Thoracic aorta (tissue), 2 donors: ENCODE measurements around the gene ESPN. TPM values are rescaled to one million over a fixed set of nuclear protein-coding genes. Genes with fewer than 3 reads are reported as not detected.

Experiments
- ATAC-seq: fragments of 150-250 bp; one replicate; pipeline ENCODE4 v1.8.0; 2017; ENCODE audit warnings: low read depth; ENCODE audit not compliant: insufficient number of reproducible peaks, low FRiP score
- DNase-seq: peaks from one replicate; pipeline ENCODE4 v3.0.0-alpha.2; 2020; ENCODE audit warnings: low spot score
- H3K27ac ChIP-seq, 2 donors: fragments of 200-600 bp; sonication (generic); 1 replicate in 1 of 2; 2 replicates in 1 of 2; pipeline ENCODE4 v1.5.1; 2016; ENCODE audit warnings: mild to moderate bottlenecking in 2 of 2, moderate library complexity in 2 of 2
- H3K27me3 ChIP-seq: fragments of 200-600 bp; sonication (generic); replicated peaks from 2 replicates; pipeline ENCODE4 v1.6.0; 2016; ENCODE audit warnings: mild to moderate bottlenecking; ENCODE audit not compliant: insufficient read depth
- H3K36me3 ChIP-seq: fragments of 200-600 bp; sonication (generic); one replicate; pipeline ENCODE4 v1.5.1; 2016
- H3K4me1 ChIP-seq, 2 donors: fragments of 200-600 bp; sonication (generic); 1 replicate in 1 of 2; 2 replicates in 1 of 2; pipeline versions ENCODE4 v1.5.1 to v1.6.0; 2016; ENCODE audit warnings: low read depth in 2 of 2, mild to moderate bottlenecking in 1 of 2; ENCODE audit not compliant: control insufficient read depth in 1 of 2
- H3K4me3 ChIP-seq: fragments of 200-600 bp; sonication (generic); 2 replicates; pipeline ENCODE4 v1.5.1; 2016; ENCODE audit warnings: mild to moderate bottlenecking
- H3K9me3 ChIP-seq: fragments of 200-600 bp; sonication (generic); 2 replicates; pipeline ENCODE4 v1.5.1; 2016
- CTCF ChIP-seq: fragments of 200-600 bp; sonication (generic); IDR thresholded peaks from one replicate; pipeline ENCODE4 v1.5.1; 2019; ENCODE audit warnings: antibody characterized with exemption
- total RNA-seq, 2 donors: library from RNA; depleted of rRNA; stranded (reverse); fragments of >200 nt; gene quantifications; one replicate each; pipeline versions ENCODE4 v1.1.0 to v1.2.3, GENCODE V29; 2016

The ESPN gene
- total RNA-seq, 2 donors from 2014 or later, result not detected

DNA sequence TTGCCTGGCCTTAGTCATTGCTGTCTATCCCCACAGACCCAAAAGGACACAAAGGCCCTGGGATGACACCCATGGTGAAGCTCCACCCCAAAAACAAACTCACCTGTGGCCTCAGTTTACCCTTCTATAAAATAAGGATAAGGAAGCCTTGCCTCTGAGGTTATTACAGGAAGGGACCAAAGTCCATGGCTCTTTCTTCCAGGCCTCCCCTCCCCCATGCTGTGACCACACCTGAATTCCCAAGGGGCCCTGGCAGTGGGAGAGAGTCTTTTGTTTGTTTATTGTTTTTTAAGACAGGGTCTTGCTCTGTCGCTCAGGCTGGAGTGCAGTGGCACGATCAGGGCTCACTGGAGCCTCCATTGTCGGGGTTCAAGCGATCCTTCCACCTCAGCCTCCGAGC is 51.9 kb downstream of the ESPN start:
- no peak overlapping the region for H3K4me3 ChIP-seq
- ATAC-seq (no peak), DNase-seq (no peak)
- H3K27me3 ChIP-seq, result no peaks in the 10 kb centered on the region
- no peak overlapping the region for H3K27ac ChIP-seq
- no peaks in the 10 kb centered on the region for H3K4me1 ChIP-seq
- peaks cover 11% of the 10 kb centered on the region for H3K36me3 ChIP-seq
- no peak for TF ChIP-seq CTCF
- no peaks in the 10 kb centered on the region for H3K9me3 ChIP-seq

DNA sequence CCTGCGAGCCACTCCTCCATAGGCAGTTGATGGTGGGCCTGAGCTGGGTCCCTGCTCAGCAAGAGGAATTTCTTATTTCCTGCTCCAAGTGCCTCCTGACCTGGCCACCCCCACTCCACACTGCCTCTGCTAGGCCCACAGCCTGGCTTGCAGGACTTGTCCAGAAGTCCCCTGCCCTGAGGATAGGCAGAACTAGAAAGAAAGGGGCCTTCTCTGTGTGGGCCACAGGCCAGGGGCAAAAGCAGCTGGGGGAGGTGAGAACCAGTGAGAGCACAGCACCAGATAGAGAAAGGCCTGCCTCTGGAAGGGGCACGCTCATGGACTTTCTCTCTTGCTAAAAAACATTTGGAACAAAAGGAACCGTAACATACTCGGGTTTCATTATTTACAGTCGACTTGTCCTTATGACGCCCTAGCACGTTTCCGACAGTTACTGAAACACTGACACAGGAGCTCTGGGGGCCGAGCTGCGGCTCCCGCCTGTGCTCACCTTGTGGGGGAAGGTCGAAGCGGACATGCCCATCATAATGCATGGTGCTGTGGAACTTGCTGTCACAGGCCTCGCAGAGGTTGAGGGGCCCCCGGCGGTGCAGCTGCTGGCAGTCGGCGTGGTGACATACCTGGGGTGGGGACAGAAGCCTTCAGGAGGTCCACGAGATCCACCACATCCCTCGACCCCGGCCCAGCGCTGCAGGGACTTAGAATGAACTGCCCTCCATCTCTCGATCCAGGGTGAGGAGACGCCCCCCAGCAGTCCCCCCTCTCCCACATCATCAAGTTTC is 52.7 kb downstream of the ESPN start:
- peaks cover 8% of the 10 kb centered on the region for H3K36me3 ChIP-seq
- H3K4me1 ChIP-seq, result no peaks in the 10 kb centered on the region
- H3K27ac ChIP-seq, result no peak overlapping the region
- no peak for DNase-seq
- H3K9me3 ChIP-seq, result no peaks in the 10 kb centered on the region
- no peaks in the 10 kb centered on the region for H3K27me3 ChIP-seq
- H3K4me3 ChIP-seq, result no peak overlapping the region
- no peak for TF ChIP-seq CTCF
- ATAC-seq, result no peak

GRCh38 chr1:6481820-6482219 is 57.2 kb downstream of the ESPN start:
- no peak for ATAC-seq
- no peaks in the 10 kb centered on the region for H3K27me3 ChIP-seq
- no peaks in the 10 kb centered on the region for H3K9me3 ChIP-seq
- no peak for DNase-seq
- H3K36me3 ChIP-seq, result no peaks in the 10 kb centered on the region
- no peak for TF ChIP-seq CTCF
- no peak overlapping the region for H3K27ac ChIP-seq
- no peak overlapping the region for H3K4me3 ChIP-seq
- H3K4me1 ChIP-seq, result peaks cover 9 to 12% of the 10 kb centered on the region in 2 donors

- Histone ChIP-seq H3K4me3 (no peak overlapping the region), H3K4me1 (peaks cover 9 to 13% of the 10 kb centered on the region in 2 donors), H3K27ac (no peak overlapping the region), H3K36me3 (no peaks in the 10 kb centered on the region), H3K27me3 (no peaks in the 10 kb centered on the region), H3K9me3 (no peaks in the 10 kb centered on the region)
- DNase-seq (no peak), ATAC-seq (no peak)
- TF ChIP-seq CTCF, result no peak
Measured at GRCh38 chr1:6483017-6483760, 58.6 kb downstream of the ESPN start.

- DNase-seq (no peak), ATAC-seq (no peak)
- TF ChIP-seq CTCF, result no peak
- no peak overlapping the region for H3K4me3 ChIP-seq
- no peaks in the 10 kb centered on the region for H3K36me3 ChIP-seq
- H3K4me1 ChIP-seq, result peaks cover 9 to 13% of the 10 kb centered on the region in 2 donors
- no peak overlapping the region for H3K27ac ChIP-seq
- no peaks in the 10 kb centered on the region for H3K9me3 ChIP-seq
- H3K27me3 ChIP-seq, result no peaks in the 10 kb centered on the region
Measured at GRCh38 chr1:6483761-6484117, 59.2 kb downstream of the ESPN start.
